OCI-LY7 (cell line): ENCODE results near the gene NFYB. TPM values are rescaled to one million over a fixed set of nuclear protein-coding genes. Genes with fewer than 3 reads are reported as not detected.
"Not testable (repeated sequence)": the region's sequence is repeated elsewhere in the genome, so short reads cannot be mapped to it uniquely, and the experiment has no call there.

Experiments used
- BruUV-seq: library from RNA; stranded (reverse); fragments of 400-500 nt; replicated peaks from 2 replicates; lab custom pipeline; 2021; lab: Mats Ljungman, UMichigan
- CTCF ChIA-PET: fragments of 300-600 bp; sonication (Branson Sonifier 250); formaldehyde crosslinking; loops from one replicate; lab custom pipeline; 2022; ENCODE audit warnings: antibody characterized with exemption; ENCODE audit not compliant: unreplicated experiment; lab: Charles Lee
- POLR2A ChIA-PET: fragments of 300-600 bp; sonication (Branson Sonifier 250); formaldehyde crosslinking; loops from one replicate; lab custom pipeline; 2022; ENCODE audit warnings: antibody characterized with exemption; lab: Charles Lee
- DNase-seq: peaks from one replicate; pipeline ENCODE4 v3.0.0-alpha.2; 2015; ENCODE audit warnings: low spot score
- H2AFZ ChIP-seq: fragments of 200-600 bp; sonication (generic), shearing (Covaris generic); 2 replicates; pipeline ENCODE4 v1.6.1; 2014; ENCODE audit warnings: mild to moderate bottlenecking, antibody characterized with exemption, low read length, moderate library complexity
- H3K27ac ChIP-seq: fragments of 200-600 bp; sonication (generic); 2 replicates; pipeline ENCODE4 v1.5.1; 2014; ENCODE audit warnings: mixed run types, low read depth, mild to moderate bottlenecking, moderate library complexity, low read length, inconsistent platforms; ENCODE audit not compliant: poor library complexity, severe bottlenecking
- H3K36me3 ChIP-seq: fragments of 200-600 bp; sonication (generic); 2 replicates; pipeline ENCODE4 v1.6.1; 2014; ENCODE audit warnings: mild to moderate bottlenecking, antibody characterized with exemption, low read length, moderate library complexity, mixed read lengths; ENCODE audit not compliant: insufficient read depth
- H3K4me1 ChIP-seq: fragments of 200-600 bp; sonication (generic); 2 replicates; pipeline ENCODE4 v1.5.1; 2014; ENCODE audit warnings: mild to moderate bottlenecking, low read length; ENCODE audit not compliant: insufficient read depth, poor library complexity, severe bottlenecking
- H3K4me2 ChIP-seq: fragments of 200-600 bp; sonication (generic); 2 replicates; pipeline ENCODE4 v1.6.1; 2014; ENCODE audit warnings: mild to moderate bottlenecking, low read length
- H3K4me3 ChIP-seq: fragments of 200-600 bp; sonication (generic); 2 replicates; pipeline ENCODE4 v1.5.1; 2014; ENCODE audit warnings: mild to moderate bottlenecking, low read depth, low read length; ENCODE audit not compliant: poor library complexity, severe bottlenecking
- H3K79me2 ChIP-seq: fragments of 200-600 bp; sonication (generic); 2 replicates; pipeline ENCODE4 v1.6.1; 2016; ENCODE audit warnings: low read depth, mild to moderate bottlenecking, low read length, moderate library complexity, mixed read lengths; ENCODE audit not compliant: insufficient read depth
- H3K9me2 ChIP-seq: fragments of 200-600 bp; sonication (generic); 2 replicates; pipeline ENCODE4 v1.6.1; 2016; ENCODE audit warnings: mild to moderate bottlenecking, low read length, mixed read lengths; ENCODE audit not compliant: insufficient read depth
- H3K9me3 ChIP-seq: fragments of 200-600 bp; sonication (generic); 2 replicates; pipeline ENCODE4 v1.6.1; 2014; ENCODE audit warnings: mild to moderate bottlenecking, mixed run types, low read length, mixed read lengths
- H4K20me1 ChIP-seq: fragments of 200-600 bp; sonication (generic); 2 replicates; pipeline ENCODE4 v1.6.1; 2014; ENCODE audit warnings: mild to moderate bottlenecking, antibody characterized with exemption, low read length, moderate library complexity, mixed read lengths; ENCODE audit not compliant: insufficient read depth
- EZH2phosphoT487 ChIP-seq: fragments of 200-600 bp; sonication (generic); IDR thresholded peaks from 2 replicates; pipeline ENCODE4 v1.6.1; 2018; ENCODE audit warnings: low read depth, borderline replicate concordance, mild to moderate bottlenecking, mixed run types, antibody characterized with exemption, low read length, moderate library complexity, mixed read lengths
- intact Hi-C: fragments of 100-400 bp; cut with micrococcal nuclease; formaldehyde crosslinking; loops from one replicate; pipeline ENCODE4 v1.10.0; 2022; ENCODE audit not compliant: unreplicated experiment
- total RNA-seq, 2 experiments: library from RNA; depleted of rRNA in 1 of 2; stranded (reverse); fragments of >200 nt in 1 of 2; shearing (Covaris generic) in 1 of 2; gene quantifications; 2 replicates each; pipeline ENCODE4 v1.2.3, GENCODE V29; 2014 to 2022
- TF ChIP-seq, protein P1 (sequence below): fragments of 200-600 bp; sonication (generic); conservative IDR thresholded peaks from 2 replicates; pipeline ENCODE4 v1.5.1; 2014; ENCODE audit warnings: mild to moderate bottlenecking, antibody characterized with exemption, low read length, moderate library complexity, mixed read lengths

NFYB gene
- total RNA-seq, 2 experiments from 2014 or later = 21.6 to 38.5 TPM

DNA sequence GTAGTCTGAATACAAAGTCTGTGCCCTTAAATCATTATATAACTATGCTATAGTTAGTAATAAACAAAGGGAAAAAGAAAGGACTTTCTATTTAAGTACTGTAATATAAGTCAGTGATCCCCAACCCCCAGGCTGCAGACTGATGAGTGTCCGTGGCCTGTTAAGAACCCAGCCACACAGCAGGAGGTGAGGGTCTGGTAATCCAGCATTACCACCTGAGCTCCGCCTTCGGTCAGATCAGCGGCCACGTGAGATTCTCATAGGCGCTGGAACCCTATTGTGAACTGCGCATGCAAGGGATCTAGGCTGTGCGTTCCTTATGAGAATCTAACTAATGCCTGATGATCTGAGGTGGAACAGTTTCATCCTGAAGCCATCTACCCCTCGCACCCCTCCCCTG is 15.7 kb downstream of the NFYB start:
- Histone ChIP-seq H4K20me1 (no peaks in the 10 kb centered on the region), H2AFZ (no peak overlapping the region), H3K4me1 (no peaks in the 10 kb centered on the region), H3K9me3 (no peaks in the 10 kb centered on the region), H3K79me2 (no peaks in the 10 kb centered on the region), H3K27ac (no peak overlapping the region), H3K36me3 (peaks cover 92% of the 10 kb centered on the region), H3K9me2 (no peaks in the 10 kb centered on the region), H3K4me2 (no peak overlapping the region), H3K4me3 (no peak overlapping the region)
- CTCF ChIA-PET = no interaction called here
- BruUV-seq = no TSS peak
- DNase-seq = no peak
- intact Hi-C loops = no loop called here
- no peak for TF ChIP-seq EZH2phosphoT487
- POLR2A ChIA-PET = no interaction called here

DNA sequence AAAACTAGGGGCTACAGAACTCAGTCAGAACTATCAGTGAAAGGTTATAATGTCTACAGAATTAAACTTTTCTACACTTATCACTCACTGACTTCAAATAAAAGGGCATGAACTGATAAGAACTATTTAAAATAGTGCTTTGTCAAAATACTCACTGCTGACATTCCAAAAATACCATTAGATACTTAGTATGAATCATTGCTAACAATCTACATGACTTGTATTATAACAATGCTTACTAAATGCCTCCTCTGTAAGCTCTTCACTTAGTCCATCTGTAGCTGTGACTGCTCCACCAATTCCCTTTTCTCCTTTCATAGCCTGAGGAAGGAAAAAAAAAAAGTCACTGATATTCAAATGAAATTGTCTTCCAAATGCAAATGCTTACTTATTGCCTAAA is 17.0 kb downstream of the NFYB start:
- no peak overlapping the region for H3K4me2 ChIP-seq
- H3K4me1 ChIP-seq = no peaks in the 10 kb centered on the region
- no TSS peak for BruUV-seq
- no peaks in the 10 kb centered on the region for H3K9me2 ChIP-seq
- no peaks in the 10 kb centered on the region for H3K79me2 ChIP-seq
- DNase-seq = no peak
- no peak overlapping the region for H3K27ac ChIP-seq
- intact Hi-C loops = no loop called here
- ChIA-PET POLR2A (interaction anchor here (0.7 to 1.5 kb wide), 5 partner anchors 10 to 408 kb away, joined by 3 to 5 read pairs (median 3); no protein-coding TSS in a partner anchor), CTCF (no interaction called here)
- H4K20me1 ChIP-seq = no peaks in the 10 kb centered on the region
- no peaks in the 10 kb centered on the region for H3K9me3 ChIP-seq
- TF ChIP-seq, protein P1, sequence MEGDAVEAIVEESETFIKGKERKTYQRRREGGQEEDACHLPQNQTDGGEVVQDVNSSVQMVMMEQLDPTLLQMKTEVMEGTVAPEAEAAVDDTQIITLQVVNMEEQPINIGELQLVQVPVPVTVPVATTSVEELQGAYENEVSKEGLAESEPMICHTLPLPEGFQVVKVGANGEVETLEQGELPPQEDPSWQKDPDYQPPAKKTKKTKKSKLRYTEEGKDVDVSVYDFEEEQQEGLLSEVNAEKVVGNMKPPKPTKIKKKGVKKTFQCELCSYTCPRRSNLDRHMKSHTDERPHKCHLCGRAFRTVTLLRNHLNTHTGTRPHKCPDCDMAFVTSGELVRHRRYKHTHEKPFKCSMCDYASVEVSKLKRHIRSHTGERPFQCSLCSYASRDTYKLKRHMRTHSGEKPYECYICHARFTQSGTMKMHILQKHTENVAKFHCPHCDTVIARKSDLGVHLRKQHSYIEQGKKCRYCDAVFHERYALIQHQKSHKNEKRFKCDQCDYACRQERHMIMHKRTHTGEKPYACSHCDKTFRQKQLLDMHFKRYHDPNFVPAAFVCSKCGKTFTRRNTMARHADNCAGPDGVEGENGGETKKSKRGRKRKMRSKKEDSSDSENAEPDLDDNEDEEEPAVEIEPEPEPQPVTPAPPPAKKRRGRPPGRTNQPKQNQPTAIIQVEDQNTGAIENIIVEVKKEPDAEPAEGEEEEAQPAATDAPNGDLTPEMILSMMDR = no peak
- no peak for TF ChIP-seq EZH2phosphoT487
- H3K36me3 ChIP-seq = peaks cover 88% of the 10 kb centered on the region
- H2AFZ ChIP-seq = no peak overlapping the region
- H3K4me3 ChIP-seq = no peak overlapping the region

DNA sequence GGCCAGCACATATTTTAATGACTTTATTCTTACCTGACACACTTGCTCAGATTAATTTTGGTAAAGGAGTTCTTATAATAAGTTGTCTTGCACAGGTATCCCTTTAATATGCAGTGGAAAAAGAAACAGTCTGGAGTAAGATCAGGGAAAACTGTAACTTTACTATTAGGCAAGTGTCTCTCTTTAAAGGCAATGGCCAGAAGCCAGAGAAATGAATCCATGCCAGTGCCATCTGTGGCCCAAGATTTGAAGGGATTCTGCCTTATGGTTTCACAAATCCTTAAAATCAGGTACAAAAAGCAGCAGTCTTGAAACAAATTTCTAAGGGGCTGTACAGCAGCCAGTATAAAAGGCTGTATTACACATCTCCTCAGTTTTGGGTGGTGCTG is 22.4 kb downstream of the NFYB start:
- H3K36me3 ChIP-seq = peaks cover 50% of the 10 kb centered on the region
- intact Hi-C loops = no loop called here
- no peaks in the 10 kb centered on the region for H4K20me1 ChIP-seq
- TF ChIP-seq, protein P1 = no peak
- no peak for TF ChIP-seq EZH2phosphoT487
- H2AFZ ChIP-seq = no peak overlapping the region
- H3K9me3 ChIP-seq = no peaks in the 10 kb centered on the region
- no peak overlapping the region for H3K4me2 ChIP-seq
- no peaks in the 10 kb centered on the region for H3K4me1 ChIP-seq
- H3K79me2 ChIP-seq = no peaks in the 10 kb centered on the region
- no peak overlapping the region for H3K4me3 ChIP-seq
- DNase-seq = no peak
- BruUV-seq = no TSS peak
- H3K9me2 ChIP-seq = no peaks in the 10 kb centered on the region
- ChIA-PET POLR2A (interaction anchor here (1.1 kb wide), 1 partner anchor 18 kb away, joined by 3 read pairs; no protein-coding TSS in a partner anchor), CTCF (no interaction called here)
- H3K27ac ChIP-seq = no peak overlapping the region

DNA sequence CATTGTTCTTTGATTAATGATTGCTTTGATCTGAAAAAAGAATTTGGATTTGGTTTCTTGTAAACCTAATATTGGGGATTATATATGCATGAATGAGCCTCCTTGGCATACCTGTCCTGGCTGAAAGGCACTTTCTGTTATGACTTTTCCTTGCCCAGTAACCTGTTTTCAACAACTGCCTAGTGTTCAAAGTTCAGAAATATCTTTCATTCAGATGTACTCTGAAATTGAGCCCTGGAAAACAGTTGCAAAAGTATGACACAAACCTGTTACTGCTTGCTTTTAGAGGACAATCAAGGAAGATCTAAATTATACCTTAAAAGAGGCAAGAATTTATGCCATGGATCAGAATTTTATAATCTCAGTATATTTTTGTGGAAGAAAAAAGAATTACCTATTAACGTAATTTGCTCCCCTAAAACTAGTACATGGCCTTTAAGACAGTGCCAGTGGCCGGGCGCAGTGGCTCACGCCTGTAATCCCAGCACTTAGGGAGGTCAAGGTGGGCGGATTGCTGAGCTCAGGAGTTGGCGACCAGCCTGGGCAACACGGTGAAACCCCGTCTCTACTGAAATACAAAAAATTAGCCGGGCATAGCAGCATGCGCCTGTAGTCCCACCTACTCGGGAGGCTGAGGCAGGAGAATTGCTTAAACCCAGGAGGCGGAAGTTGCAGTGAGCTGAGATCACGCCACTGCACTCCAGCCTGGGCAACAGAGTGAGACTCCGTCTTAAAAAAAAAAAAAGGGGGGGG is 23.0 kb downstream of the NFYB start:
- H2AFZ ChIP-seq, H3K27ac ChIP-seq, H3K9me3 ChIP-seq, H4K20me1 ChIP-seq, H3K4me2 ChIP-seq, H3K79me2 ChIP-seq, H3K4me1 ChIP-seq, BruUV-seq, POLR2A ChIA-PET, H3K4me3 ChIP-seq, H3K9me2 ChIP-seq, DNase-seq, intact Hi-C loops, CTCF ChIA-PET: not testable (repeated sequence)
- peaks cover 44% of the 10 kb centered on the region for H3K36me3 ChIP-seq
